Superior temporal gyrus (tissue), 1 donor: ENCODE measurements around the gene GNG8.
A peak's percentile ranks its signal among the peaks of the same experiment; 100 is the strongest.

Source experiments
- DNase-seq: peaks from one replicate; pipeline ENCODE4 v3.0.0-alpha.2; 2016; ENCODE audit errors: extremely low spot score

Gene GNG8

DNA sequence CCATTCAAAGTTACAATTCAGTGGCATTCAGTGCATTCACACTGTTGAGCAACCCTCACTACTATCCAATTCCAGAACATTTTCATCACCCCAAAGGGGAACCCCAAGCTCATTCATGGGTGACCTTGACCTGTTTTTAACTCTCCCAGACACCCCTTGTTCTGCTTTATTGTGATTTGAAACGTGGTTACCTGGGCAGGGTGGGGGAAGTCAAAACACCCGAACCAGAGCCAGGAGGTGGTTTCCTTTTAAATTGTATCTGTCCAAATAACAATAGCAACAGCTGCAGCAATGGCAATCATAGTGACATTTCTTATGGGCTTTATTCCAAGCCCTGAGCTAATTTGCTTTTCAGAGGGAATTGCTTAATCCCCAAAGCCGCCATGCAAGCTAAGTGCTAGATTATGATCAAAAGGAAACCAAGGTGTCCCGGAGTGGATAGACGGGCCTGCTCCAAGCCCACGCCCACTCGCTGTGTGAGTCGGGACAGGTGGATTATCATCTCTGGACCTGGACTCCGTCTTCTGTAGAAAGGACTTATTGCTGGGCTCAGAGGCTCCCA lies 17.3 kb downstream of the GNG8 start:
- no peak for DNase-seq

DNA sequence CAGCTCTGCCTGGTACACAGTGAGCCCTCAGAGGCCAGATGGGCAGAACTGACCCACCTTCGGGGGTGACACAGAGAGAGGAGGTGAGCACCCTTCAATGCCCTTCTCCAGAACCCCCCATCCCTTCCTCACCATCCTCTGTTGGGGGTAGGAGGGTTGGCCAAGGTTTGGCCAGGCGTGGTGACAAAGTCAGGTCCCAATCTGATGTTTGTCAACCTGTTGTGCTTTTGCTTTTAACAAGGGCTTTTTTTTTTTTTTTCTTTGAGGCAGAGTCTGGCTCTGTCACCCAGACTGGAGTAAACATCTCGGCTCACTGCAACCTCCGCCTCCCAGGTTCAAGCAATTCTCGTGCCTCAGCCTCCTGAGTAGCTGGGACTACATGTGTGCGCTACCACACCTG lies 18.4 kb downstream of the GNG8 start:
- DNase-seq = no peak

DNA sequence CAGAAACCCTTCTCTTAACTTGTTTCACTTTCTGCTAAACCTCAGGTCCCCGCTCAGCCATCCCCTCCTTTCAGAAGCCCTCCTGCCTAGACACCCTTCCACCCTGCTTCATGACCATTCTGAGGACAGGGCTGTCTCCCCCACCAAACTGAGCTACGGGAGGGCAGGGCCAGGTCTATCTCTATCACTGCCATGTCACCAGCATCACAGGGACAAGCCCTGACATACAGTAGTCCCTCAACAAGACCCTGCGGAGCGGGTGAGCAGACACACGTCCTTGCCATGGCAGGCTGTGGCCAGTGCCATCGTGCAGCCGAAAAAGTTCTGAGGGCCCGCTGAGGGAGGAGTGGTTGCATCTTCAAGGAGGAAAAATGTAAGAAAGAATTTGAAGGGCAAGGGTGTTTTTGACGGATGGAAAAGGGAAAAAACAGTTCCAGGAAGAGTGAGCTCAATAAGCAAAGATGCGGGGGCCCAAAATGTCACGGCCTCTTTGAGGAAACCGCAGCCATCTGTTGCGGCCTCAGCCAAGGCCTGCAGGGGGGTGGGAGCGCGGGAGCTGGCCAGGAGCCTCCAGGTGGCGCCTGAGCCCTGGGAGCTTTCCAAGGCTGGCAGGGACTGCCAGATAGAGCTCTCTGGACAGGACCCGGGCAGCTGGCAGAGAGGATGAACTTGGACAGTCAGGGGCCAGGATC lies 19.2 kb downstream of the GNG8 start:
- no peak for DNase-seq

DNA sequence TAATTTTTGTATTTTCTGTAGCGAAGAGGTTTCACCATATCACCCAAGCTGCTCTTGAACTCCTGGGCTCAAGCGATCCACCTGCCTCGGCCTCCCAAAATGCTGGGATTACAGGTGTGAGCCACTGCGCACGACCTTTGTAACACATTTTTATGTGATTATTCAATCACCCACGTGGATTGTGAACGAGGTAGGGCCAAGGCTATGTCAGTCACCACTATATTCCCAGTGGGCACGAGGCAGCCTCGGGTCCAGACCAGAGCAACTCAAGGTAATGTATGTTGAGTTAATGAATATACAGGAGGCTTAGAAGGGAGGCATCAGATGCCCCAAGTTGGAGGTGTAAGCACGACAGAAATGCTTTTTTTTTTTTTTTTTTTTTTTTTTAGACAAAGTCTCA lies 20.0 kb downstream of the GNG8 start:
- DNase-seq = no peak

DNA sequence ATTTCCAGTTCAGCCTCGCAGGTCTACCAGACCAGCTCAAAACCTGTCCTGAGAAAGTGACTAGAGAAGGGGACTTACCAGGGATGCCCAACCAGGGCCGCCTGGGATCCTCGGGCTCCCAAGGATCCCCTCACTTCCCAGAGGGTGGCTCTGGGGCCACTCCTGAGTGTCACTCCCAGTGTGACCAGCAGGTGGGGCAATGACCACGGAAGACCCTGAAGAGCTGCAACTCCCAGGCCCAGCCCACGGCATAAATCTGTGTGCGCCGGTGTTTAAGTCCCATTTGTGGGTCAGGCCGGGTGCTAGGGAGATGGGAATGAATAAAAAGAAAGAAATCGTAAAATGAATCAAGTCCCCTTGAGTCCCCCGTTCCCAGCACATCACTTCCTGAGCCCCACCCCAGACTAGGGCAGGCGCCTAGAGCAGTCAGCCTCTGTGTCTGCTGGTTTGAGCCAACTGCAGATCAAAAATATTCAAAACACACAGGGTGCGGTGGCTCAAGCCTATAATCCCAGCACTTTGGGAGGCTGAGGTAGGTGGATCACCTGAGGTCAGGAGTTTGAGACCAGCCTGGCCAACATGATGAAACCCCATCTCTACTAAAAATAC lies 21.8 kb downstream of the GNG8 start:
- DNase-seq = peak; percentile 94

DNA sequence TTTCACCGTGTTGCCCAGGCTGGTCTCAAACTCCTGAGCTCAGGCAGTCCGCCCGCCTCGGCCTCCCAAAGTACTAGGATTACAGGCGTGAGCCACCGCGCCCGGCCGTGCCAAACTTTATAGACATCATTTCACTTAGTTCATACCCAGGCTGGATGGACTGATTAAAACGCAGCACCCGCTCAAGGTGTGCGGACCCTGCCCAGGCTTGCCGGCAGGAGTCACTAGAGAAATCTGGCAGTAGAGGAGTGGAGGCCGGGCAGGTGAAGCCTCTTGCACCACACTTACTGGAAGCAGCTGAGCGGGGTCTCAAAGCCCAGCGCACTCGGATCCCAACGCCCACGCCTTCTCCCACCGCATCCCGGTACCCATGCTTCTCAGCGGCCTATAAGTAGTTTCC lies 22.5 kb downstream of the GNG8 start:
- no peak for DNase-seq

DNA sequence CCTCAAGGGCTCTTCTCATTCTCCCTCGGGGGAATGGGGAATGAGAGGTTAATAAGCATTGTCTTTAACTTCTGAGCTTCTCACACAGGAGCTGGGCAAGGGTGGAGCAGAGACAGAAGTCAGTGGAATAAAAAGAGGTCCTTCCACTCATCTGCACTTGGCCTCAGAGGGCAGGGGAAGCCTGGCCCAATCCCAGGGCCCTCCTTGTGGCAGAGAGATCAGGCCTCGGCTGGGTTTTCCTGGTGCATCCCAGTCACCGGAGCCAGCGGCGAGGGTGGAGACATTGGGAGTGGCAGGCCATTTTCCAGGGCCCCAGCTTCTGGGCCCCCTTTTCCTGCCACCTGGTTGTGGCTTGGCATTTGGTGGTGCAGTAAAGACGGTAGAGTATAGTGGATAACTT lies 24.2 kb downstream of the GNG8 start:
- no peak for DNase-seq

DNA sequence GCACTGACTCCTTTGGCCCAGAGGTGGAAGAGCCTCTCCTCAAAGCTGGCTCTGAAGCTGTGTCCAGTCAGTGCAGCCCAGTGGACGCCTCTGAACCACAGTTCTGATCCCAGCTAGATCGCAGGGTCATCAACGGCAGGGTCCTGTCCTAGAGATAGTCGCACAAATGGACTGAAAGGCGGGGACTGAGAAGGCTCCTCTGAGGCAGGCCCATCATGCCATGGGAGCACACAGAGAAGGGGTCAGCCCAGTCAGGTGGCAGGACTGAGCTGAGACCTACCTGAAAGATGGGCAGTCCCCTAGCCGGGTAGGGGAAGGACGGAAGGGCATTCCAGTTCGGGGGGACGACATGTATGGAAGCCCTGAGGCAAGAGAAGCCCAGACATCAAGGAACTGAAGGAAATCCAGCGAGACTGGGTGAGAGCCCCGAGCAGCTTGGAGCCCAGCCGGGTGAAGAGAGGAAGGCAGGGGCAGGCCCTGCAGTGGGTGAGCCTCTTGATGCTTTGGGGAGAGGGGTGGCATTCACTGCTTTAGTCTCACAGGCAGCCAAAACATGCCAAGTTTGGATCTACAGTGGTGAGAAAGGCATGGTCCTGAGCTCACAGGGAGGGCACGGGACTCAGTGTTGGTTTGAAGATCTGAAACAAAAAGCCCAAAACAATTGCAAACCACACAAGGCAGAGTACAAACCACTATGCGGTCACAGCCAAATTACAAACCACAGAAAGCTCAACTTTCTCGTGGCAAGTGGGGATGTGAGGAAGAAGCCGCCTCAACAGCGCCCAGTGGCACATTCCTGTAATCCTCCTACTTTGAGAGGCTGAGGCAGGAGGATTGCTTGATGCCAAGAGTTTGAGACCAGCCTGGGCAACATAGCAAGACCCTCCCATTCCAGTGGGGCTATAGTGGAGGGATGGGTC lies 24.9 kb downstream of the GNG8 start:
- DNase-seq = no peak

DNA sequence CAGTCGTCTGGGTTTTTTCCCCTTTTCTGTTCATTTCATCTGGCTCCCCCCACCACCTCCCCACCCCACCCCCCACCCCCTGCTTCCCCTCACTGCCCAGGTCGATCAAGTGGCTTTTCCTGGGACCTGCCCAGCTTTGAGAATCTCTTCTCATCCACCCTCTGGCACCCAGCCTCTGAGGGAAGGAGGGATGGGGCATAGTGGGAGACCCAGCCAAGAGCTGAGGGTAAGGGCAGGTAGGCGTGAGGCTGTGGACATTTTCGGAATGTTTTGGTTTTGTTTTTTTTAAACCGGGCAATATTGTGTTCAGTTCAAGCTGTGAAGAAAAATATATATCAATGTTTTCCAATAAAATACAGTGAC lies 25.6 kb downstream of the GNG8 start:
- DNase-seq = no peak

DNA sequence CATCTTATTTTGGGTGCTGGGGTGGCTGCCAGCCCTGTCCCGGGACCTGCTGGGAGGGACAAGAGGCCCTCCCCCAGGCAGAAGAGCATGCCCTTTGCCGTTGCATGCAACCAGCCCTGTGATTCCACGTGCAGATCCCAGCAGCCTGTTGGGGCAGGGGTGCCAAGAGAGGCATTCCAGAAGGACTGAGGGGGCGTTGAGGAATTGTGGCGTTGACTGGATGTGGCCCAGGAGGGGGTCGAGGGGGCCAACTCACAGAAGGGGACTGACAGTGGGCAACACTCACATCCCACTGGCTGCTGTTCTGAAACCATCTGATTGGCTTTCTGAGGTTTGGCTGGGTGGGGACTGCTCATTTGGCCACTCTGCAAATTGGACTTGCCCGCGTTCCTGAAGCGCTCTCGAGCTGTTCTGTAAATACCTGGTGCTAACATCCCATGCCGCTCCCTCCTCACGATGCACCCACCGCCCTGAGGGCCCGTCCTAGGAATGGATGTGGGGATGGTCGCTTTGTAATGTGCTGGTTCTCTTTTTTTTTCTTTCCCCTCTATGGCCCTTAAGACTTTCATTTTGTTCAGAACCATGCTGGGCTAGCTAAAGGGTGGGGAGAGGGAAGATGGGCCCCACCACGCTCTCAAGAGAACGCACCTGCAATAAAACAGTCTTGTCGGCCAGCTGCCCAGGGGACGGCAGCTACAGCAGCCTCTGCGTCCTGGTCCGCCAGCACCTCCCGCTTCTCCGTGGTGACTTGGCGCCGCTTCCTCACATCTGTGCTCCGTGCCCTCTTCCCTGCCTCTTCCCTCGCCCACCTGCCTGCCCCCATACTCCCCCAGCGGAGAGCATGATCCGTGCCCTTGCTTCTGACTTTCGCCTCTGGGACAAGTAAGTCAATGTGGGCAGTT lies 26.2 kb downstream of the GNG8 start:
- DNase-seq = no peak

DNA sequence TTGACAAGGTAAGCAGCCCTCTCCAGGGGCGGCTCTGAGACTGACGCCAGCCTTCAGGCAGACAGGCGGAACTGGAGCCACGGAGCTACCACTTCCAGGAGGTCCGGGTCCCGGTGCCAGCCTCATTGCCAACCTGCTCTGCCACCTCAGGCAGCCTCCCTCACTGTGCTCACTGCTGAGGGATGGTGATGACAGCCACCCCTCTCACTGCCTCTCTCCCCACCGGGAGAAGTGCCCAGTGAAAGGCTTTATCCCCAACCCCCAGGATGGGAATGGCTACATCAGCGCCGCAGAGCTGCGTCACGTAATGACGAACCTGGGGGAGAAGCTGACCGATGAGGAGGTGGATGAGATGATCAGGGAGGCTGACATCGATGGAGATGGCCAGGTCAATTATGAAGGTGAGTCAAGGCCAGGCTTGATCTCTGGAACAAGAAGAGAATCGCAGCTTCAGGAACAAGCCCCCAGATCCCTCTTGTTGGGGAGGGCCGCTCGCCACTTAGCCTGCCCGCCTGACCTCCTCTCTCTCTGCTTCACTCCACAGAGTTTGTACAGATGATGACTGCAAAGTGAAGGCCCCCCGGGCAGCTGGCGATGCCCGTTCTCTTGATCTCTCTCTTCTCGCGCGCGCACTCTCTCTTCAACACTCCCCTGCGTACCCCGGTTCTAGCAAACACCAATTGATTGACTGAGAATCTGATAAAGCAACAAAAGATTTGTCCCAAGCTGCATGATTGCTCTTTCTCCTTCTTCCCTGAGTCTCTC lies 27.2 kb downstream of the GNG8 start:
- DNase-seq = no peak

DNA sequence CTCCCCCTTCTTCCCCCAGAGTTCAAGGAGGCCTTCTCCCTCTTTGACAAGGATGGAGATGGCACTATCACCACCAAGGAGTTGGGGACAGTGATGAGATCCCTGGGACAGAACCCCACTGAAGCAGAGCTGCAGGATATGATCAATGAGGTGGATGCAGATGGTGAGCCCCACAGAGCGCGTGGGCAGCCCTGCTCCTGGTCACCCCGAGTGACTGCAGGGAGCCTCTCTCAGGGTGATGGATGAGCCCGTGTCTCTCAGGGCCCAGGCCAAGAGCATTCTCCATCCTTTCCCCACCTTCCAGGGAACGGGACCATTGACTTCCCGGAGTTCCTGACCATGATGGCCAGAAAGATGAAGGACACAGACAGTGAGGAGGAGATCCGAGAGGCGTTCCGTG lies 27.8 kb downstream of the GNG8 start:
- no peak for DNase-seq

DNA sequence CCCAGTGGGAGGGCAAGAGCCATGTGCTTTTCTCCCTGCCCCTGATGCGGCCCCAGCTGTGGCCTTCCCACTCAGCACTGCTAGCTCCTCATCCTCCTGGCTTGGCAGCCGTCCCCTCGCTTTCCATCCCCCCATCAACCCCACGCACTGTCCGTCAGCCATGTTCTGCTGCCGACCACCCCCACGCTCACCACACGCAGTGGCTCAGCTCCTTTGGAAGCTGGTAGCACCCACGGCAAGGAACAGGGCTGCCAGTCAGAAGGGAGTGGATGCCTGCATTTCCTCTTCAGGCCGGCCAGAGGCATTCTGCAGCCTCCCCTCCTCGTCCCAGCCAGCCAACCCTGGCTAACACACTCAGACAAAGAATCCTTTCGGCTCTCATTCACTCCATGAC lies 28.6 kb downstream of the GNG8 start:
- DNase-seq = no peak

DNA sequence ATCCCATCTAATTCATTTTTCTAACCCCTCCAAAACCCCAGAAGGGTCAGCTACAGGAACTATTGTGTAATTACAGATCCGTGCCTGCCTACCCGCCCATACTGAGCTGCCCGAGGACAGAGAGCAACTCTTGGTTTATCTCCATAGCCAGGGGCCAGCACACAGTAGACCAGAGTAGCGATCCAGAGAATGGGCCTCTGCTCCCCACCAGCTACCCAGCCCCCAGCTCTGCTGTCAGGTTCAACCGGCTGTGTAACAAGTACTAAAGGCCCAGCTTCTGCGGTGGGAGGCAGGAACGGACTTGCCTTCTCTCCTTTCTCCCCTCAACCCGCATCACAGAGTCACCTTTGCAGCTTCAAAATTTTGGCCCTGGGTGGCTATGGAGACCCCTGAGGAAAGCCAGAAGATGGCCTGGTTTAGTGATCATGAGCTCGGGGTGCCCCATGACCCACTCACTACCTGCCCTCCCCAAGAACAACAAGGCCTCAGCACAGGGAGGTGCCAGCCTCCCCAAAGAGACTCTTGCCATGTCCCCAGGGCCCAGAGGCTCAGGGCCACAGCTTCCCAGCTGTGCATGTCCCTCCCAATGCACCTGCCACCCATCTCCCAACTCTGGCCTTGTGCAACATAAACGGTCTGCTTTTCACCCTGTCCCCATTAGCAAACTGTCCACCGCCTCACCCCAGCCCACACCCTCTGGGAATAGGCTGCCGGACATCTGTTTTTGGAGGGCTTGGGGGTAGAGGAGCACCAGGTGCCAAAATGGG lies 29.1 kb downstream of the GNG8 start:
- DNase-seq = no peak

DNA sequence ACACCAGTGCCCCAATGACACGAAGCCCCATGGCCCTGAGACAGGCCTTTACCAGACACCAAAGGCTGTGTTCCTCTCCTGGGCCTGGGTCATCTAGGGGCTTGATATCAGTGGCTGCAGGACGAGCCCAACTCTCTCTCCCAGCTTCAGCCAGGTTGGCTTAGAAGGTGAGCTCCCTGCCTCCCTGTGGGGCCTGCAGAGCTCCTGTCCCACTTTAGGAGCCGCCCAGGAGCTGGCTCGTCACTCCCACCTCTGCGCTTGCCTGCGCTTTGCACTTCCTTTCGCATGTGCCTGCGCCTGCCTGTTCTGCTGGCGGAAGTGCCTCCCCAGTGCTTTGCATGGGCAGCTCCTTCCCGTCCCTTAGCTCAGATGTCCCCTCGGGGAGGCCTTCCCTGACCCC lies 30.0 kb downstream of the GNG8 start:
- no peak for DNase-seq

DNA sequence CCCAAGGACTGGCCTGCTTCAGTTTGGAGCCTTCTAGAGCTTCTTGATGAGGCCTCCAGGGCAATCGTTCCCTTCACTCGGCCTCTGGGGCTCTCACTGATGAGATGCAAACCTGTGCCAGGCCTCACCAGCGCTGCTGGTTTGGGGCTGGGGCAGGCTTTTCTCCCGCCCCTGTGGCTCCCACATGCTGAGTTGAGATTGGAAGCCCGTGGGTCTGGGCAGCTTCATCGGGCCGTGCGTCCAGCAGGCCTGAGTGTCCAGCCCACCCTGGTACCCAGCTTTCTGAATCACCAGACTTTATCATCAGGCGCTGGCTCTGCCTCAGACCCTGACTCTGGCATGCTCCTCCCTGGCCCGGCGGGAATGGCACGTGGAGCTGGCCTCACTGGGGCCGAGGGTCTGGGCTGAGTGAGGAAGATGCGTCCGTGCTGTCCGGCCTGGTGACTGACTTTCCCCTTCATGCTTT lies 30.6 kb downstream of the GNG8 start:
- DNase-seq = no peak

DNA sequence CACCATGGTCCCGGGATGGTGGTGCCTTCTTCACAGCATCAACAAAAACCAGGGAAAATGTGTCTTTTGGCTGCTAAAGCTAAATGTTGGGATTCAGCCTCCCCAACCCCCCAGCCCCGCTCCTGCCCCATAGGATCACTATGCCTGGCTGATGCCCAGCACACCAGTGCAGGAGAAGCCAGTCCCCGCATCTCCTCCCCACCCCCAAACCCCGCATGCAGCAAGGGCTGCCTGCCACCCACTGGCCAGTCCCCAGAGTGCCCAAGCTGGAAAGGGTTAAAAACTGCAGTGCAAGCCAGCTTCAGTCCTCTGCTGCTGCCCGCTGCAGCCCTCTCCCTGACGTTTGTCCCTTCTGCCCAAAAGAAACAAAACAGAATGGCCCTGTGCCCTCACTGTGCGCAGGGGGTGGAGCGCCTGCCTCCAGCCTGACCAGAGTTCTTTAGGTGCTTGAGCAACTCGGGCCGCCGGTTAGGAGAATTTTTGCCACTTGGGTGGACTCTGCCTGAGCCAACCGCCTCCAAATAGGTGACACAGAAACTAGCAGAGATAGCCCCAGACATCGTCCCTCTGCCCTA lies 31.1 kb downstream of the GNG8 start:
- DNase-seq = no peak

DNA sequence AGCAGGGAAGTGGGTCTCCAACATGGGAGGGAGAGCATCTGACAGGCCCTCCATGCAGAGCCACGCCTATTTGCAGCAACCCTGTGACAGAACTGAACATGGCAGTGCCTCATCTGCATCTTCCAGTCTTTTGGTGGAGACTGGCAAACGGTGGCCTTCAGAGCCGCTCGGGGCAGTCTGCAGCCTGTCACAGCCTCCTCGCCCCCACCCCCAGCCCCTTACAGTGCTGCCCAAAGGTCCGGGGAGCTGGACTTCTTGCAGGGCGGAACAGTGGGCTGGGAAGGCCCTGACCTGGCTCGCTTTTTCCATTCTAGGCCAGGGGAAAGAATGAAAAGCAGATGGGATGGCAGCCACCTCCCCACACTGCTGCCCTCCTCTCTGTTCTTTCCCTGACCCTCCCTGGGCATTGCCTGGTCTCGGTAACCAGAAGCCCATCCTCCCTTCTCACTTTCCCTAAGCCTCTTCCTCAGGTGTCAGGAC lies 32.2 kb downstream of the GNG8 start:
- DNase-seq = no peak

DNA sequence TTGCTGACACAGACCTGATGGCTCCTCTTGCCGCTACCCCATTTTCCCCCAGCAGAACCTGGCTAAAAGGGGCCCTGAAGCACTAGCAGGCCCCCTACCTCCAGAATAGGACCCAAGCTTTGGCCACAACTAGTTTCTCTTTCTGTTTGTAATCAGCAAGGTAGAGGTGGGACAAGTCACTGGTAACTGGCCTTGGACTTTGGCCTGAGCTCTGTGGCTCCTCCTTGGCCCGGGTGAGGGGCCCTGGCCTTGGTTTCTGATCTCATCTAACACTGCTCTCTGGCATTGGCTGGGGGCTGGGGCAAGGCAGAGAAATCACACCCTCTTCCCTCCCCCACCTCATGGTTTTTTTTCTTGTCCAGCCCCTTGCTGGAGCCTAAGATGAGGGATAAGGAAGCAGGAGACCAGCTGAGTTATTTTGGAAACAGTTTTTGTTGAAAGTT lies 32.8 kb downstream of the GNG8 start:
- no peak for DNase-seq
